ENCODE results near the gene RUNX1. TPM values are rescaled to one million over a fixed set of nuclear protein-coding genes. Genes with fewer than 3 reads are reported as not detected.
A peak's percentile ranks its signal among the peaks of the same experiment; 100 is the strongest.

RUNX1 gene
- total and polyA plus RNA-seq, 2 of the 13 experiments (the other 11 are each of a cell fraction or from before 2014, with no cell fraction given), result 5.4 to 6.4 TPM

GRCh38 chr21:34888569-34889319 is 160.4 kb downstream of the RUNX1 start (continued):
- TF ChIP-seq, protein P1, sequence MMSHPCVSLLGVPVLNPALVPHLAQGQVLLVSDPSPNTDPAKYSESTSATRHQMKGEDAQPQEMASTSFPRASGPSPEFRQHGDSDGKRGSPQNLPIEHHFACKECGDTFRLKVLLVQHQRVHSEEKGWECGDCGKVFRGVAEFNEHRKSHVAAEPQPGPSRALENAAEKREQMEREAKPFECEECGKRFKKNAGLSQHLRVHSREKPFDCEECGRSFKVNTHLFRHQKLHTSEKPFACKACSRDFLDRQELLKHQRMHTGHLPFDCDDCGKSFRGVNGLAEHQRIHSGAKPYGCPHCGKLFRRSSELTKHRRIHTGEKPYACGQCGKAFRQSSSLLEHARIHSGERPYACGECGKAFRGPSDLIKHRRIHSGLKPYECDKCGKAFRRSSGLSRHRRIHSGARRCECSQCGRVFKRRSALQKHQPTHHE (CRISPR knock-in tag; IDR thresholded peaks at IDR 0.05; ENCODE audit: borderline replicate concordance), result 0 out of 2 replicates have a peak, but pooled peaks have one; percentile 58
- TF ChIP-seq ZNF770 (CRISPR knock-in tag; IDR thresholded peaks at IDR 0.05), result 0 out of 2 replicates have a peak, but pooled peaks have one; percentile 11
- TF ChIP-seq ZFP91 (CRISPR knock-in tag; IDR thresholded peaks at IDR 0.05; ENCODE audit: borderline replicate concordance), result peak; percentile 55; the same call in 1 of the 2 replicates
- TF ChIP-seq JDP2 (CRISPR knock-in tag; IDR thresholded peaks at IDR 0.05; ENCODE audit: borderline replicate concordance), result no peak
- peak; percentile 53; the same call in 1 of the 2 replicates for TF ChIP-seq NFKB2 (CRISPR knock-in tag; IDR thresholded peaks at IDR 0.05; ENCODE audit: borderline replicate concordance)
- TF ChIP-seq ZMYM4 (CRISPR knock-in tag; IDR thresholded peaks at IDR 0.05), result peak; percentile 10; the same call in 1 of the 2 replicates
- TF ChIP-seq ZNF20 (CRISPR knock-in tag; IDR thresholded peaks at IDR 0.05), result no peak
- peak; percentile 98 for TF ChIP-seq POLR2G (IDR thresholded peaks at IDR 0.05; ENCODE audit: low read depth, low read length)
- TF ChIP-seq ZSCAN12 (CRISPR knock-in tag; IDR thresholded peaks at IDR 0.05), result 0 out of 2 replicates have a peak, but pooled peaks have one; percentile 30
- peak; percentile 81; the same call in 1 of the 2 replicates for TF ChIP-seq ZFP90 (CRISPR knock-in tag; IDR thresholded peaks at IDR 0.05; ENCODE audit: borderline replicate concordance)
- no peak for TF ChIP-seq MBNL3 (CRISPR knock-in tag; conservative IDR thresholded peaks at IDR 0.05)
- TF ChIP-seq ASH2L (IDR thresholded peaks at IDR 0.05; ENCODE audit: insufficient read length, low read depth, low read length), result no peak
- TF ChIP-seq ZFY (CRISPR knock-in tag; IDR thresholded peaks at IDR 0.05), result peak; percentile 77
- no peak for TF ChIP-seq ZNF260 (CRISPR knock-in tag; IDR thresholded peaks at IDR 0.05; ENCODE audit: borderline replicate concordance, low read depth)
- peak; percentile 31; the same call in 1 of the 2 replicates for TF ChIP-seq HOXA3 (CRISPR knock-in tag; IDR thresholded peaks at IDR 0.05)
- TF ChIP-seq ZNF776 (CRISPR knock-in tag; IDR thresholded peaks at IDR 0.05), result peak; percentile 17; the same call in 1 of the 2 replicates
- 0 out of 2 replicates have a peak, but pooled peaks have one; percentile 30 for TF ChIP-seq GTF2F1 (IDR thresholded peaks at IDR 0.05; ENCODE audit: low read length)
- 0 out of 2 replicates have a peak, but pooled peaks have one; percentile 44 for TF ChIP-seq RFXAP (CRISPR knock-in tag; IDR thresholded peaks at IDR 0.05; ENCODE audit: borderline replicate concordance)
- no peak for TF ChIP-seq MLX (CRISPR knock-in tag; IDR thresholded peaks at IDR 0.05)
- no peak for TF ChIP-seq THYN1 (CRISPR knock-in tag; IDR thresholded peaks at IDR 0.05; ENCODE audit: borderline replicate concordance, low read depth)
- peak; percentile 60 for TF ChIP-seq CCDC6 (CRISPR knock-in tag; IDR thresholded peaks at IDR 0.05)
- TF ChIP-seq POLR2A (IDR thresholded peaks at IDR 0.05; ENCODE audit: insufficient read depth in 1 of 2, low read depth in 2 of 2, low read length in 2 of 2), result peak in 1 of 2 experiments; percentile 97; a peak in 2 of 4 replicates
- TF ChIP-seq PHF8 (CRISPR knock-in tag; IDR thresholded peaks at IDR 0.05), result peak; percentile 44; the same call in 1 of the 2 replicates

Measured in HepG2 (cell line).